OCI-LY1 (cell line): Measurements from ENCODE around the gene SEMA3B.
"Not testable (repeated sequence)": the region's sequence is repeated elsewhere in the genome, so short reads cannot be mapped to it uniquely, and the experiment has no call there.

ENCODE experiments used
- H2AFZ ChIP-seq: fragments of 200-600 bp; sonication (generic), shearing (Covaris generic); 2 replicates; pipeline ENCODE4 v1.6.0; 2014; ENCODE audit warnings: antibody characterized with exemption, mild to moderate bottlenecking, low read length
- H3F3A ChIP-seq: fragments of 200-600 bp; sonication (generic), shearing (Covaris generic); 2 replicates; pipeline ENCODE4 v1.6.0; 2014; ENCODE audit warnings: mild to moderate bottlenecking, antibody characterized with exemption, low read length, moderate library complexity; ENCODE audit not compliant: insufficient read depth
- H3K27ac ChIP-seq: fragments of 200-600 bp; sonication (generic); 2 replicates; pipeline ENCODE4 v1.5.1; 2014; ENCODE audit warnings: low read length, mixed run types, mild to moderate bottlenecking, low read depth; ENCODE audit not compliant: poor library complexity, severe bottlenecking
- H3K27me3 ChIP-seq: fragments of 200-600 bp; sonication (generic); 2 replicates; pipeline ENCODE4 v1.6.0; 2014; ENCODE audit warnings: antibody characterized with exemption, mild to moderate bottlenecking, low read length, moderate library complexity; ENCODE audit not compliant: insufficient read depth
- H3K36me3 ChIP-seq: fragments of 200-600 bp; sonication (generic); 2 replicates; pipeline ENCODE4 v1.6.1; 2014; ENCODE audit warnings: mild to moderate bottlenecking, antibody characterized with exemption, low read length, moderate library complexity, mixed read lengths; ENCODE audit not compliant: insufficient read depth
- H3K4me1 ChIP-seq: fragments of 200-600 bp; sonication (generic); 2 replicates; pipeline ENCODE4 v1.5.1; 2014; ENCODE audit warnings: mild to moderate bottlenecking, low read length, moderate library complexity; ENCODE audit not compliant: insufficient read depth, severe bottlenecking
- H3K4me2 ChIP-seq: fragments of 200-600 bp; sonication (generic), shearing (Covaris generic); 2 replicates; pipeline ENCODE4 v1.6.1; 2014; ENCODE audit warnings: low read length
- H3K4me3 ChIP-seq: fragments of 200-600 bp; sonication (generic); 2 replicates; pipeline ENCODE4 v1.5.1; 2014; ENCODE audit warnings: low read length, low read depth, mild to moderate bottlenecking, mixed read lengths; ENCODE audit not compliant: poor library complexity, severe bottlenecking
- H3K79me2 ChIP-seq: fragments of 200-600 bp; shearing (Covaris generic); 2 replicates; pipeline ENCODE4 v1.6.1; 2016; ENCODE audit warnings: mixed run types, low read length, mixed read lengths; ENCODE audit not compliant: insufficient read depth
- H3K9ac ChIP-seq: fragments of 200-600 bp; sonication (generic), shearing (Covaris generic); 2 replicates; pipeline ENCODE4 v1.6.1; 2014; ENCODE audit warnings: mild to moderate bottlenecking, low read length, mixed read lengths
- H3K9me2 ChIP-seq: fragments of 200-600 bp; sonication (generic), shearing (Covaris generic); 2 replicates; pipeline ENCODE4 v1.6.1; 2014; ENCODE audit warnings: low read depth, mild to moderate bottlenecking, low read length, mixed read lengths
- H3K9me3 ChIP-seq: fragments of 200-600 bp; shearing (Covaris generic); 2 replicates; pipeline ENCODE4 v1.6.1; 2014; ENCODE audit warnings: low read length, mixed read lengths
- H4K20me1 ChIP-seq: fragments of 200-600 bp; sonication (generic), shearing (Covaris generic); 2 replicates; pipeline ENCODE4 v1.6.0; 2016; ENCODE audit warnings: mild to moderate bottlenecking, low read length; ENCODE audit not compliant: insufficient read depth
- CTCF ChIP-seq: fragments of 200-600 bp; sonication (generic), shearing (Covaris generic); IDR thresholded peaks from 2 replicates; pipeline ENCODE4 v1.5.1; 2017; ENCODE audit warnings: mild to moderate bottlenecking, antibody characterized with exemption, low read length, moderate library complexity, mixed read lengths
- EZH2 ChIP-seq: fragments of 200-600 bp; sonication (generic), shearing (Covaris generic); IDR thresholded peaks from 2 replicates; pipeline ENCODE4 v1.8.0; 2017; ENCODE audit warnings: borderline replicate concordance, mixed run types, mild to moderate bottlenecking, antibody characterized with exemption, low read length, moderate library complexity, mixed read lengths

The SEMA3B gene

GRCh38 chr3:50224639-50225038 is 44.3 kb upstream of the SEMA3B start:
- no peaks in the 10 kb centered on the region for H4K20me1 ChIP-seq
- H3K9me2 ChIP-seq = no peaks in the 10 kb centered on the region
- no peak overlapping the region for H3K9ac ChIP-seq
- H3F3A ChIP-seq = no peaks in the 10 kb centered on the region
- no peak overlapping the region for H3K27ac ChIP-seq
- H3K4me2 ChIP-seq = no peak overlapping the region
- peaks cover 22% of the 10 kb centered on the region for H3K4me1 ChIP-seq
- H3K4me3 ChIP-seq = no peak overlapping the region
- no peak for TF ChIP-seq CTCF
- no peak for TF ChIP-seq EZH2
- H3K27me3 ChIP-seq = no peaks in the 10 kb centered on the region; the same call in 1 of the 2 replicates
- H2AFZ ChIP-seq = no peak overlapping the region
- H3K9me3 ChIP-seq = no peaks in the 10 kb centered on the region
- no peaks in the 10 kb centered on the region for H3K36me3 ChIP-seq
- H3K79me2 ChIP-seq = no peaks in the 10 kb centered on the region

GRCh38 chr3:50226888-50227389 is 42.0 kb upstream of the SEMA3B start:
- Histone ChIP-seq H3K79me2 (no peaks in the 10 kb centered on the region), H3K9me2 (no peaks in the 10 kb centered on the region), H3K9ac (peak overlapping the region; percentile 67), H3K4me1 (peaks cover 32% of the 10 kb centered on the region), H3K36me3 (no peaks in the 10 kb centered on the region), H2AFZ (peak overlapping the region; percentile 72; the same call in 1 of the 2 replicates), H3K27me3 (no peaks in the 10 kb centered on the region; the same call in 1 of the 2 replicates), H3K4me3 (peak overlapping the region; percentile 78), H3K27ac (peak overlapping the region; percentile 78), H3F3A (no peaks in the 10 kb centered on the region), H3K4me2 (peak overlapping the region; percentile 99), H4K20me1 (no peaks in the 10 kb centered on the region), H3K9me3 (no peaks in the 10 kb centered on the region)
- TF ChIP-seq CTCF = no peak
- TF ChIP-seq EZH2 = no peak

- Histone ChIP-seq H3K9me2 (no peaks in the 10 kb centered on the region), H3K79me2 (no peaks in the 10 kb centered on the region), H3K9me3 (no peaks in the 10 kb centered on the region), H3K27me3 (no peaks in the 10 kb centered on the region; the same call in 1 of the 2 replicates), H3K27ac (peak overlapping the region; percentile 73), H3K4me2 (peak overlapping the region; percentile 99), H2AFZ (no peak overlapping the region), H3F3A (no peaks in the 10 kb centered on the region), H3K36me3 (no peaks in the 10 kb centered on the region), H3K9ac (peak overlapping the region; percentile 87), H3K4me3 (peak overlapping the region; percentile 78), H4K20me1 (no peaks in the 10 kb centered on the region), H3K4me1 (peaks cover 32% of the 10 kb centered on the region)
- peak; percentile 78 for TF ChIP-seq CTCF
- no peak for TF ChIP-seq EZH2
Observed at GRCh38 chr3:50227390-50228183, 41.4 kb upstream of the SEMA3B start.

GRCh38 chr3:50228184-50228763 is 40.7 kb upstream of the SEMA3B start:
- Histone ChIP-seq H3K4me1 (peaks cover 32% of the 10 kb centered on the region), H3K27ac (peak overlapping the region; percentile 73), H3K4me2 (peak overlapping the region; percentile 99), H3K4me3 (peak overlapping the region; percentile 78), H3K9ac (peak overlapping the region; percentile 87)
- H3K79me2 ChIP-seq, H3K27me3 ChIP-seq, H4K20me1 ChIP-seq, H3K9me2 ChIP-seq, H2AFZ ChIP-seq, H3K36me3 ChIP-seq, H3K9me3 ChIP-seq, H3F3A ChIP-seq: not testable (repeated sequence)
